ENCODE measurements around the gene TET3. TPM values are rescaled to one million over a fixed set of nuclear protein-coding genes. Genes with fewer than 3 reads are reported as not detected.
A peak's percentile ranks its signal among the peaks of the same experiment; 100 is the strongest.

Gene TET3
- total and polyA plus RNA-seq, 4 donors, result 4.6 to 26.9 (median 14.6) TPM

GRCh38 chr2:74008761-74009395 lies 24.2 kb downstream of the TET3 start:
- no peak for ATAC-seq (ENCODE audit: insufficient read depth, low FRiP score)
- WGBS, 2 donors, result 65 to 67% methylated on average over 8 of the region's 8 CpGs
- Histone ChIP-seq H3K9ac (ENCODE audit: insufficient read depth in 1 of 2, low read length in 2 of 2) (no peak overlapping the region), H3K4me3 (no peak overlapping the region), H3K27ac (ENCODE audit: low read depth in 1 of 2, low read length in 1 of 2) (no peak overlapping the region), H3K36me3 (ENCODE audit: control insufficient read depth in 4 of 4, insufficient read depth in 4 of 4, low read length in 4 of 4) (peaks cover 0 to 6% (median 1%) of the 10 kb centered on the region in 4 donors), H3K4me1 (ENCODE audit: control insufficient read depth in 5 of 5, insufficient read depth in 5 of 5, low read length in 5 of 5) (peaks cover 17 to 70% (median 41%) of the 10 kb centered on the region in 5 donors), H3K27me3 (ENCODE audit: control insufficient read depth in 3 of 3, insufficient read depth in 3 of 3, low read length in 2 of 3) (no peaks in the 10 kb centered on the region), H3K9me3 (ENCODE audit: control insufficient read depth in 4 of 4, insufficient read depth in 3 of 4, low read length in 3 of 4) (no peaks in the 10 kb centered on the region)
- DNase-seq, result no peak
- no peak for TF ChIP-seq CTCF (IDR thresholded peaks at IDR 0.05; ENCODE audit: control extremely low read depth, extremely low read depth)

- peaks cover 17 to 63% (median 39%) of the 10 kb centered on the region in 5 donors for H3K4me1 ChIP-seq (ENCODE audit: control insufficient read depth in 5 of 5, insufficient read depth in 5 of 5, low read length in 5 of 5)
- H3K9me3 ChIP-seq (ENCODE audit: control insufficient read depth in 4 of 4, insufficient read depth in 3 of 4, low read length in 3 of 4), result no peaks in the 10 kb centered on the region
- ATAC-seq (ENCODE audit: insufficient read depth, low FRiP score) (no peak), DNase-seq (no peak)
- no peak overlapping the region for H3K27ac ChIP-seq (ENCODE audit: low read depth in 1 of 2, low read length in 1 of 2)
- no peaks in the 10 kb centered on the region for H3K27me3 ChIP-seq (ENCODE audit: control insufficient read depth in 3 of 3, insufficient read depth in 3 of 3, low read length in 2 of 3)
- peak overlapping the region in 1 of 2 donors; percentile 37 for H3K9ac ChIP-seq (ENCODE audit: insufficient read depth in 1 of 2, low read length in 2 of 2)
- H3K4me3 ChIP-seq, result no peak overlapping the region
- H3K36me3 ChIP-seq (ENCODE audit: control insufficient read depth in 4 of 4, insufficient read depth in 4 of 4, low read length in 4 of 4), result peaks cover 0 to 6% (median 1%) of the 10 kb centered on the region in 4 donors
- TF ChIP-seq CTCF (IDR thresholded peaks at IDR 0.05; ENCODE audit: control extremely low read depth, extremely low read depth), result no peak
Measured at GRCh38 chr2:74009577-74009976, 24.9 kb downstream of the TET3 start.

- 38 to 72% methylated on average over 13 of the region's 13 CpGs for WGBS, 2 donors
- no peak overlapping the region for H3K27ac ChIP-seq (ENCODE audit: low read depth in 1 of 2, low read length in 1 of 2)
Measured at GRCh38 chr2:74010087-74010541, 25.4 kb downstream of the TET3 start.

More at GRCh38 chr2:74010087-74010541, 25.4 kb downstream of the TET3 start:
- no peak overlapping the region for H3K9ac ChIP-seq (ENCODE audit: insufficient read depth in 1 of 2, low read length in 2 of 2)
- H3K4me3 ChIP-seq, result no peak overlapping the region
- peaks cover 17 to 58% (median 39%) of the 10 kb centered on the region in 5 donors for H3K4me1 ChIP-seq (ENCODE audit: control insufficient read depth in 5 of 5, insufficient read depth in 5 of 5, low read length in 5 of 5)
- no peaks in the 10 kb centered on the region for H3K9me3 ChIP-seq (ENCODE audit: control insufficient read depth in 4 of 4, insufficient read depth in 3 of 4, low read length in 3 of 4)
- no peak for TF ChIP-seq CTCF (IDR thresholded peaks at IDR 0.05; ENCODE audit: control extremely low read depth, extremely low read depth)
- H3K36me3 ChIP-seq (ENCODE audit: control insufficient read depth in 4 of 4, insufficient read depth in 4 of 4, low read length in 4 of 4), result peaks cover 0 to 6% (median 1%) of the 10 kb centered on the region in 4 donors
- H3K27me3 ChIP-seq (ENCODE audit: control insufficient read depth in 3 of 3, insufficient read depth in 3 of 3, low read length in 2 of 3), result no peaks in the 10 kb centered on the region
- ATAC-seq (ENCODE audit: insufficient read depth, low FRiP score) (peak; percentile 69), DNase-seq (peak; percentile 90 to 93 (median 90))
